SKM-1 (cell line): ENCODE data around the gene NDUFA7.
"Not testable (repeated sequence)": the region's sequence is repeated elsewhere in the genome, so short reads cannot be mapped to it uniquely, and the experiment has no call there.

ENCODE experiments used
- DNase-seq: peaks from one replicate; lab custom pipeline; 2025; ENCODE audit not compliant: unreplicated experiment; lab: John Stamatoyannopoulos, UW

The NDUFA7 gene

GRCh38 chr19:8342316-8342683 lies 21.1 kb upstream of the NDUFA7 start:
- no peak for DNase-seq

DNA sequence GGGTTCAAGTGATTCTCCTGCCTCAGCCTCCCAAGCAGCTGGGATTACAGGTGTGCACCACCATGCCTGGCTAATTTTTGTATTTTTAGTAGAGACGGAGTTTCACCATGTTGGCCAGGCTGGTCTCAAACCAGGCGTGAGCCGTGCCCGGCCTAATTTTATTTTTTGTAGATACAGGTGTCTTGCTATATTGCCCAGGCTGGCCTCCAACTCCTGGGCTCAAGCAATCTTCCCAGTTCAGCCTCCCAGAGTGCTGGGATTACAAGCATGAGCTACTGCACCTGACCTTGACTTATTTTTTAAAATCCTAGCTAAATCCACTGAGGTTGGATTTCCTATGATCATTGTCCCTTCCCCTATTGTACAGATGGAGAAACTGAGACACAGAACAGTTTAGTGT lies 20.3 kb upstream of the NDUFA7 start:
- not testable (repeated sequence) for DNase-seq

DNA sequence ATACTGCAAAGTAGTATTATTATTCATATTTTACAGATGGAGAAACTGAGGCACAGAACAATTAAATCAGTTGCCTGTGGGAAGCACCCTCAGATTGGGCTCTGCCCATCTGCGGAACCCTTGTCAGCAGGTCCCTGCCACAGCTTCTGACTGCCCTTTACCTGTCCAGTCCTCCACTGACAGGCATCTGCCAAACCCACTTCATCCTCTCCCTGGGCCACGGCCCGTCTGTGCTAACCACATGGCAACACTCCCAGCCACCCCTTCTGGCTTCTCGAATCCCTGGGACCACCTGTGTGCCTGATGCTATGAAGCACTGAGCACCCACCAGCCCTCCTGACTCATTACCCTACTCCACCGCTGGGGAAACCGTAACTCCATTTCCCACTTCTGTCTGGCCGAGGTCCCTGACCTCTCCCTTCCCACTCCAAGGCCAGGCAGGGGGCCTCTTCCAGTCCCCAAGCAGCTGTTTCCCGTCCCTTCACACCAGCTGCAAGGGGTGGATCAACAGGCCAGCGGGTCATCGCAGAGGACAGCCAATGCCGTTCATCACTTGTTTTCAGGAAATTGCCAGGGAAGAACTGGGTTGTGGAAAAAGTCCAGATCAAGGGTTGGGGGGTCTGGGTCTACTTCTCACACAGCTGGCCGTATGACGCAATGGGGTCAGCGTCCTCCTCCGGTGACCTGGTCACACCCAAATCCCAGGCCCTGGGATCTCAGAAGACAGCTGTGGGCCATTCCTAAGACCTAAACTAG lies 19.3 kb upstream of the NDUFA7 start:
- DNase-seq, result no peak

DNA sequence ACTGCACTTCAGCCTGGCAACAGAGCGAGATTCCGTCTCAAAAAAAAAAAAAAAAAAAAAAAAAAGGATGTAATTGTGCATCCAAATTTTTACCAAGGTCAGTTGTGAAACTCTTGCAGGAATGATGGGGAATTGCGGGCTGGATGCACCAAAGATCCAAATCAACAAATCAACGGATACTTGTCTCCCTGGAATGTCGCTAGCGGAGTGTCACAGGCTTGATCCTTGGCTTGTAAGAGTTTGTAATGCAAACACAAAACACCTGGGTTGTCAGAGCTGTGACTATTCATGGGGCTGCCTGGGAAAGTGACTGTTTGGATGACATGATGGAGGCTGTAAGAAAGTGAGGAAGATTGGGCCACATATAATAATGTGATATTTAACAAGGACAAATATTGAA lies 17.7 kb upstream of the NDUFA7 start:
- no peak for DNase-seq

DNA sequence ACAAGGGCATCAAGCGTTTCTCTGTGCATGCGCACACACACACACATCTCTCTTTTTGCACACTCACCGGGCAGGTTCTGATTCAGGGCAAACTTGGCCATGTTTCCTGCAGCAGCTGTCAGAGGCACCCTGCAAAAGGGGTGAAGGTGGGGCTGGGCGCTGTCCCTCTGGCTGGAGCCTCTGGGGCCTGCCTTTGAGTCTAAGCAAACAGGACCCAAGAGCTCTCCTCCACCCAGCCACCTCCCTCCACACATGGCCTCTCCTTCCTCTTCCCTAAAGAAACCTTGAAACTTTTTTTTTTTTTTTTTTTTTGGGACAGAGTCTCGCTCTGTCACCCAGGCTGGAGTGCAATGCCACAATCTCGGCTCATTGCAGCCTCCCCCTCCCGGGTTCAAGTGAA lies 16.6 kb upstream of the NDUFA7 start:
- no peak for DNase-seq

DNA sequence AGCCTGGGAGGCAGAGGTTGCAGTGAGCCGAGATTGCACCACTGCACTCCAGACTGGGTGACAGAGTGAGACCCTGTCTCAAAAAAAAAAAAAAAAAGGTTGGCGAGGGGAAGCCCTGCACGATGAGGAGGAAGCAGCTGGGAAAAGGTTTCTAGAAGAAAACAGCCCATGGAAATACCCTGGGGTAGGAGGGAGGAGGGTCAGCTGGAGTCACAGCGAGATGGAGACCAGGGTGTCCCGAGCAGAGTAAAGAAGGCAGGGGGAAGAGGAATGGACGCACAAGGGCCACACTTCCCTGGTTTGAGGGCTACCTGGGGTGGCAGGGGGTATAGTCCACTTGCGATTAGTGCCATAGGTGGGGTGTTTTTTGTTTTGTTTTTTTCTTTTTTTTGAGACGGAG lies 15.5 kb upstream of the NDUFA7 start:
- DNase-seq, result no peak

DNA sequence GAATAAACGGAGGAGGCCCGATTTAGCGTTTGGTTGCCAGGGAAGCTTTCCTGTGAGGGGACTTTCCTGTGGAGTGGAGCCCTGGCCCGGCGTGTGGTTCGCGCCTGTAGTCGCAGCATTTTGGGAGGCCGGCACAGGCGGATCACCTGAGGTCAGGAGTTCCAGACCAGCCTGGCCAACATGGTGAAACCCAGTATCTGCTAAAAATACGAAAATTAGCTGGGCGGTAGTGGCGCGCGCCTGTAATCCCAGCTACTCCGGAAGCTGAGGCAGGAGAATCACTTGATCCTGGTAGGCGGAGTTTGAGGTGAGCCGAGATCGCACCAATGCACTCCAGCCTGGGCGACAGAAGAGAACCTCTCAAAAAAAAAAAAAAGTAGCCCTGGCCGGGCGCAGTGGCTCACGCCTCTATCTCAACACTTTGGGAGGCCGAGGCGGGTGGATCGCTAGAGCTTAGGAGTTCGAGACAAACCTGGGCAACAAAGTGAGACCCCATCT lies 14.9 kb upstream of the NDUFA7 start:
- no peak for DNase-seq

GRCh38 chr19:8335343-8336071 lies 14.3 kb upstream of the NDUFA7 start:
- no peak for DNase-seq

GRCh38 chr19:8334458-8335342 lies 13.5 kb upstream of the NDUFA7 start:
- DNase-seq, result no peak

GRCh38 chr19:8333767-8334457 lies 12.7 kb upstream of the NDUFA7 start:
- DNase-seq, result no peak

GRCh38 chr19:8332976-8333766 lies 12.0 kb upstream of the NDUFA7 start:
- no peak for DNase-seq

DNA sequence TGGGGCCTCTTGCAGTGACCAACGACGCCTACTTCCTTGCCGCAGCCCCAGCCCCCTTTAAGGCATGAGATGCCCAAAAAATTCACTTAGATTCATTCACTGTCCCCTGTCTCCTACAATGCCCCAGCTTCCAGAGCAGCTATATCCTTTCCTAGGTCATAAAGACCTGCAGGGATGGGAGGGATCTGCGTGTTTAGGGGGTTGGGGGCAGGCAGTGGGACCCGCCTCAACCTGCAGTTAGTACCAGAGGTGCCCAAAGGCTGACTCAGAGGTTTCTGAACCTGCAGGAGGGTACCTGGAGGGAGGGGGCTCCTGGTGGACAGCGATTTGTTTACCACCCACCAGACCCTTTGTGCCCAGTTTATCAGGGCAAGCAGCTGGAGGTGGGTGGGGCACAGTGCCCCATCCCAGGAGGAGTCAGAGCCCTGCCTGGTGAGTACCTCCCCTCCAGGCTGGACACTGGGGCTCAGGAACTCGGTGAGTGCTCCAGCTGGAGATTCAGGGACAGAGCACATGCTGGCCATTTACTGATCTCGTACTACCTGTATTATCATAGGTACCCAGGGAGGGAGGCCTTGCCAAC lies 10.2 kb upstream of the NDUFA7 start:
- DNase-seq, result no peak

- DNase-seq, result no peak
Observed at GRCh38 chr19:8329996-8330395, 8.8 kb upstream of the NDUFA7 start.

DNA sequence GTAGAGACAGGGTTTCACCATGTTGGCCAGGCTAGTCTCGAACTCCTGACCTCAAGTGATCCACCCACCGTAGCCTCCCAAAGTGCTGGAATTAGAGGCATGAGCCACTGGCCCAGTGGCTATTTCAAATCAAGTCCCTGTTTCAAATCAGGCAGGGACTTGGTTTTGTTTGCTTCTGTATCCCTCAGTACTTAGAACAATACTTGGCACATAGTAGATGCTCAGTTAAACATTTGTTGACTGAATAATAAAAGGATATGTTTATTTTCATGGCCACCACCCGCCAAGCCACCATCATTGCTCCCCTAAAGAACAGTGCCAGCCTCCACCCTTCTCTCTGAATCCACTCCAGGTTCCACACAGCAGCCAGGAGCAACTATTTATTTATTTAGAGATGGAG lies 4.3 kb upstream of the NDUFA7 start:
- no peak for DNase-seq

GRCh38 chr19:8324186-8325050 lies 3.2 kb upstream of the NDUFA7 start:
- DNase-seq, result no peak

- DNase-seq, result no peak
Observed at GRCh38 chr19:8323781-8324185, 2.6 kb upstream of the NDUFA7 start.

- no peak for DNase-seq
Observed at GRCh38 chr19:8322638-8322997, 1.4 kb upstream of the NDUFA7 start.

GRCh38 chr19:8321986-8322637 lies 937 bp upstream of the NDUFA7 start:
- DNase-seq, result no peak
